IMR-90 (cell line): ENCODE results near the gene MTMR11. TPM values are rescaled to one million over a fixed set of nuclear protein-coding genes. Genes with fewer than 3 reads are reported as not detected.

ENCODE experiments used
- ATAC-seq: fragments of 200-7000 bp; cut with Tn5 transposase; 2 replicates; pipeline ENCODE4 v1.9.1; 2020; ENCODE audit warnings: low read depth, mild to moderate bottlenecking, moderate library complexity
- BruUV-seq: library from RNA; stranded (reverse); fragments of 400-500 nt; replicated peaks from 2 replicates; lab custom pipeline; 2021; lab: Mats Ljungman, UMichigan
- CTCF ChIA-PET: fragments of 300-600 bp; formaldehyde crosslinking; extraction: SDS; loops from one replicate; lab custom pipeline; 2021; ENCODE audit warnings: antibody characterized with exemption; lab: Yijun Ruan, JAX
- POLR2A ChIA-PET: fragments of 300-600 bp; sonication (Branson Sonifier 250); formaldehyde crosslinking; loops from one replicate; lab custom pipeline; 2022; ENCODE audit warnings: antibody characterized with exemption; ENCODE audit not compliant: unreplicated experiment; lab: Charles Lee
- DNase-seq: peaks from one replicate; pipeline ENCODE4 v3.0.0; 2013
- H2AFZ ChIP-seq: replicated peaks from 2 replicates; pipeline ENCODE3; 2013; ENCODE audit warnings: low read length, mild to moderate bottlenecking; ENCODE audit not compliant: poor library complexity
- H2AK5ac ChIP-seq: 2 replicates; pipeline ENCODE4 v1.6.1; 2013; ENCODE audit warnings: low read depth, low read length, inconsistent platforms
- H2AK9ac ChIP-seq: replicated peaks from 2 replicates; pipeline ENCODE3; 2013; ENCODE audit warnings: mild to moderate bottlenecking, low read depth, low read length, moderate library complexity; ENCODE audit not compliant: poor library complexity
- H2BK120ac ChIP-seq: 2 replicates; pipeline ENCODE4 v1.6.1; 2013; ENCODE audit warnings: low read depth, low read length, inconsistent platforms
- H2BK15ac ChIP-seq: 3 replicates; pipeline ENCODE4 v1.6.1; 2013; ENCODE audit warnings: low read depth, low read length, inconsistent platforms
- H2BK20ac ChIP-seq: 2 replicates; pipeline ENCODE4 v1.6.1; 2013; ENCODE audit warnings: low read depth, mild to moderate bottlenecking, inconsistent platforms, low read length, moderate library complexity
- H2BK5ac ChIP-seq: 2 replicates; pipeline ENCODE4 v1.6.1; 2013; ENCODE audit warnings: mild to moderate bottlenecking, low read depth, low read length, inconsistent platforms; ENCODE audit not compliant: poor library complexity, severe bottlenecking
- H3K14ac ChIP-seq: replicated peaks from 2 replicates; pipeline ENCODE4 v1.6.1; 2013; ENCODE audit warnings: low read depth, low read length, inconsistent platforms
- H3K18ac ChIP-seq: 2 replicates; pipeline ENCODE4 v1.6.1; 2013; ENCODE audit warnings: low read depth, low read length, control low read depth
- H3K23ac ChIP-seq: 2 replicates; pipeline ENCODE4 v1.6.1; 2013; ENCODE audit warnings: low read depth, low read length, inconsistent platforms
- H3K27ac ChIP-seq: 2 replicates; pipeline ENCODE4 v1.5.1; 2013; ENCODE audit warnings: mild to moderate bottlenecking, control low read depth, low read length; ENCODE audit not compliant: insufficient read depth
- H3K27me3 ChIP-seq: 2 replicates; pipeline ENCODE4 v1.6.1; 2013; ENCODE audit warnings: low read length; ENCODE audit not compliant: control insufficient read depth, insufficient read depth
- H3K36me3 ChIP-seq: 2 replicates; pipeline ENCODE4 v1.6.1; 2013; ENCODE audit warnings: low read length, mixed read lengths; ENCODE audit not compliant: control insufficient read depth, insufficient read depth
- H3K4ac ChIP-seq: 2 replicates; pipeline ENCODE4 v1.6.1; 2013; ENCODE audit warnings: low read depth, low read length, inconsistent platforms
- H3K4me1 ChIP-seq: 2 replicates; pipeline ENCODE4 v1.6.1; 2013; ENCODE audit warnings: low read length, mixed read lengths; ENCODE audit not compliant: control insufficient read depth, insufficient read depth
- H3K4me2 ChIP-seq: 2 replicates; pipeline ENCODE4 v1.6.1; 2013; ENCODE audit warnings: low read depth, mild to moderate bottlenecking, control low read depth, low read length, moderate library complexity
- H3K4me3 ChIP-seq: 2 replicates; pipeline ENCODE4 v1.5.1; 2013; ENCODE audit warnings: low read depth, mild to moderate bottlenecking, control low read depth, low read length, moderate library complexity; ENCODE audit not compliant: insufficient read depth
- H3K56ac ChIP-seq: 2 replicates; pipeline ENCODE4 v1.6.1; 2013; ENCODE audit warnings: low read length, inconsistent platforms; ENCODE audit not compliant: insufficient read depth; ENCODE audit errors: extremely low read depth
- H3K79me1 ChIP-seq, 2 experiments: 2 replicates each; pipeline ENCODE4 v1.6.1; 2013; ENCODE audit warnings: low read length in 2 of 2, inconsistent platforms in 1 of 2, low read depth in 1 of 2
- H3K9ac ChIP-seq: 2 replicates; pipeline ENCODE4 v1.6.1; 2013; ENCODE audit warnings: low read depth, low read length, control low read depth
- H3K9me1 ChIP-seq: 2 replicates; pipeline ENCODE4 v1.6.1; 2013; ENCODE audit warnings: low read length, inconsistent platforms; ENCODE audit not compliant: insufficient read depth
- H3K9me3 ChIP-seq: 2 replicates; pipeline ENCODE4 v1.6.1; 2013; ENCODE audit warnings: low read length; ENCODE audit not compliant: control insufficient read depth, insufficient read depth
- H4K20me1 ChIP-seq: 2 replicates; pipeline ENCODE4 v1.6.1; 2013; ENCODE audit warnings: low read length, inconsistent platforms; ENCODE audit not compliant: insufficient read depth
- H4K5ac ChIP-seq: 2 replicates; pipeline ENCODE4 v1.6.1; 2013; ENCODE audit warnings: mild to moderate bottlenecking, low read depth, low read length, control low read depth
- H4K8ac ChIP-seq, 2 experiments: 2 replicates each; pipeline ENCODE4 v1.6.1; 2013; ENCODE audit warnings: low read depth in 2 of 2, low read length in 2 of 2, control low read depth in 1 of 2, inconsistent platforms in 1 of 2
- H4K91ac ChIP-seq: 2 replicates; pipeline ENCODE4 v1.6.1; 2013; ENCODE audit warnings: low read depth, low read length, inconsistent platforms; ENCODE audit not compliant: insufficient read depth
- CEBPB ChIP-seq: IDR thresholded peaks from 2 replicates; pipeline ENCODE4 v1.6.1; 2012; ENCODE audit warnings: low read depth, low read length, improper control_type of control experiment
- CHD1 ChIP-seq: IDR thresholded peaks from 2 replicates; pipeline ENCODE4 v1.6.1; 2012; ENCODE audit warnings: low read depth, low read length, improper control_type of control experiment
- FOS ChIP-seq: fragments of 150-350 bp; IDR thresholded peaks from 2 replicates; pipeline ENCODE4 v1.6.1; 2016; ENCODE audit warnings: low read depth, low read length
- MAFK ChIP-seq: IDR thresholded peaks from 2 replicates; pipeline ENCODE4 v1.6.1; 2012; ENCODE audit warnings: low read depth, low read length, improper control_type of control experiment
- MAZ ChIP-seq: IDR thresholded peaks from 2 replicates; pipeline ENCODE4 v1.6.1; 2012; ENCODE audit warnings: low read depth, mild to moderate bottlenecking, low read length, improper control_type of control experiment, moderate library complexity, borderline replicate concordance
- MXI1 ChIP-seq: IDR thresholded peaks from 2 replicates; pipeline ENCODE4 v1.6.1; 2012; ENCODE audit warnings: low read depth, mild to moderate bottlenecking, low read length, moderate library complexity, borderline replicate concordance
- NFE2L2 ChIP-seq: fragments of 150-350 bp; IDR thresholded peaks from 2 replicates; pipeline ENCODE4 v1.6.1; 2016; ENCODE audit warnings: low read depth, mild to moderate bottlenecking, low read length
- POLR2A ChIP-seq: IDR thresholded peaks from 2 replicates; pipeline ENCODE4 v1.6.1; 2012; ENCODE audit warnings: mild to moderate bottlenecking, low read depth, low read length
- RAD21 ChIP-seq: IDR thresholded peaks from 2 replicates; pipeline ENCODE4 v1.6.1; 2012; ENCODE audit warnings: low read length, improper control_type of control experiment
- RCOR1 ChIP-seq: IDR thresholded peaks from 2 replicates; pipeline ENCODE4 v1.6.1; 2012; ENCODE audit warnings: mild to moderate bottlenecking, low read length, improper control_type of control experiment; ENCODE audit not compliant: insufficient replicate concordance
- SMC3 ChIP-seq: fragments of 150-350 bp; IDR thresholded peaks from 2 replicates; pipeline ENCODE4 v1.6.1; 2016; ENCODE audit warnings: low read depth, mild to moderate bottlenecking, antibody characterized with exemption, low read length, moderate library complexity
- WGBS, 2 experiments: methylation state at CpG; one replicate each; pipeline versions ENCODE4 v1.1.5 to v1.1.7; 2013; ENCODE audit warnings: missing lambda C conversion rate in 2 of 2; ENCODE audit not compliant: insufficient read length in 1 of 2; ENCODE audit errors: extremely low coverage in 2 of 2; 5-methylcytosine and 5-hydroxymethylcytosine counted together
- dilution Hi-C: fragments of 300-500 bp; cut with HindIII; formaldehyde crosslinking; loops from one replicate; pipeline ENCODE4 v1.14.3; 2018; ENCODE audit warnings: low sequenced_read_pairs; ENCODE audit not compliant: unreplicated experiment
- in situ Hi-C: fragments of 300-500 bp; cut with MboI; formaldehyde crosslinking; loops from 3 replicates; pipeline ENCODE4 v1.14.3; 2019; ENCODE audit warnings: low sequenced_read_pairs, inconsistent platforms, mixed read lengths
- intact Hi-C: fragments of 100-400 bp; cut with micrococcal nuclease; formaldehyde crosslinking; loops from 2 replicates; pipeline ENCODE4 v1.10.0; 2022
- polyA plus RNA-seq, 3 experiments: library from polyadenylated mRNA; depleted of rRNA; stranded (reverse); fragments of >200 nt; gene quantifications; 2 replicates each; pipeline ENCODE4 v1.2.3, GENCODE V29; 2012; ENCODE audit warnings: low replicate concordance in 1 of 3
- total RNA-seq: library from RNA; depleted of rRNA; stranded (reverse); fragments of >200 nt; gene quantifications from 2 replicates; pipeline ENCODE4 v1.2.3, GENCODE V29; 2012
- TF ChIP-seq, protein P1 (sequence below): conservative IDR thresholded peaks from 2 replicates; pipeline ENCODE4 v1.5.1; 2012; ENCODE audit warnings: mild to moderate bottlenecking, low read depth, low read length, improper control_type of control experiment
- TF ChIP-seq, protein P2 (sequence below): fragments of 150-350 bp; IDR thresholded peaks from 2 replicates; pipeline ENCODE4 v1.6.1; 2016; ENCODE audit warnings: low read depth, mild to moderate bottlenecking, low read length, moderate library complexity, borderline replicate concordance
- TF ChIP-seq, protein P3 (sequence below): fragments of 150-350 bp; IDR thresholded peaks from 2 replicates; pipeline ENCODE4 v1.6.1; 2017; ENCODE audit warnings: mild to moderate bottlenecking, antibody characterized with exemption, low read length, low read depth

The MTMR11 gene
- total and polyA plus RNA-seq, 2 of the 4 experiments (the other 2 are of a cell fraction), result 2.0 to 14.6 TPM

DNA sequence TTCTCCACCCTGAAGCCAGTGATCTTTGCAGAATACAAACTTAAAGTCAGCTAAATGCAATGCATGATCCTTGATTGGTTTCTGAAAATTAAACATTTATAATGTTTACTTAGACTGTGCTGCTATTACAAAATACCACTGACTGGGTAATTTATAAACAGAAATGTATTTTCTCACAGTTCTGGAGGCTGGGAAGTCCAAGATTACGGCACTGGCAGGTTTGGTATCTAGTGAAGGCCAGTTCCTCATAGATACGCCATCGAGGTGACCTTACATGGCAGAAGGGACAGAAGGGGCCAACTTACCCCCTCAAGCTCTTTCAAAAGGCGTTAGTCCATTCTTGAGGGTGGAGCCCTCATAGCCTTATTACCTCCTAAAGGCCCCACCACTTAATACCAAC is 40.1 kb downstream of the MTMR11 start (continued):
- TF ChIP-seq MAZ (no peak), RAD21 (no peak), NFE2L2 (no peak), MXI1 (no peak)

- peak overlapping the region; percentile 92 for H3K18ac ChIP-seq
- no peak for ATAC-seq
- H2AFZ ChIP-seq, result peak overlapping the region; percentile 84
- H4K91ac ChIP-seq, result peak overlapping the region; percentile 87
- WGBS, 2 experiments, result 8% methylated on average over 4 of the region's 6 CpGs; no CpG with 5 or more reads in 1 of the 2 experiments
- H3K14ac ChIP-seq, result peak overlapping the region; percentile 94
- dilution Hi-C loops (no loop called here), in situ Hi-C loops (no loop called here), intact Hi-C loops (no loop called here)
- peak overlapping the region; percentile 89 for H3K9ac ChIP-seq
- peak overlapping the region; percentile 80 for H2AK5ac ChIP-seq
- peaks cover 15% of the 10 kb centered on the region for H4K20me1 ChIP-seq
- peaks cover 0 to 14% of the 10 kb centered on the region in 2 experiments; a peak in 2 of 4 replicates for H3K79me1 ChIP-seq
- no peaks in the 10 kb centered on the region for H3K27me3 ChIP-seq
- peak; percentile 52 for DNase-seq
- H3K23ac ChIP-seq, result peak overlapping the region; percentile 93
- H3K9me3 ChIP-seq, result no peaks in the 10 kb centered on the region
- H4K8ac ChIP-seq, result peak overlapping the region; percentile 91 to 97
- ChIA-PET POLR2A (no interaction called here), CTCF (interaction anchor here (0.6 to 1.4 kb wide), 3 partner anchors 11 to 334 kb away, joined by 3 to 5 read pairs (median 3); no protein-coding TSS in a partner anchor)
- peak overlapping the region; percentile 91 for H4K5ac ChIP-seq
- peak overlapping the region; percentile 61 for H3K4me3 ChIP-seq
- peak overlapping the region; percentile 85 for H3K27ac ChIP-seq
- peak overlapping the region; percentile 55 for H2AK9ac ChIP-seq
- no TSS peak for BruUV-seq
- peaks cover 3% of the 10 kb centered on the region; the same call in 1 of the 2 replicates for H3K4me1 ChIP-seq
- H3K9me1 ChIP-seq, result no peaks in the 10 kb centered on the region
- peak overlapping the region; percentile 93 for H3K4ac ChIP-seq
- peak overlapping the region; percentile 90 for H2BK15ac ChIP-seq
- H2BK120ac ChIP-seq, result peak overlapping the region; percentile 81
- peak overlapping the region; percentile 97 for H3K56ac ChIP-seq
- peak overlapping the region; percentile 95 for H3K4me2 ChIP-seq
- peak overlapping the region; percentile 52 for H2BK20ac ChIP-seq
- H2BK5ac ChIP-seq, result peak overlapping the region; percentile 92
- H3K36me3 ChIP-seq, result no peaks in the 10 kb centered on the region
- TF ChIP-seq, protein P1, sequence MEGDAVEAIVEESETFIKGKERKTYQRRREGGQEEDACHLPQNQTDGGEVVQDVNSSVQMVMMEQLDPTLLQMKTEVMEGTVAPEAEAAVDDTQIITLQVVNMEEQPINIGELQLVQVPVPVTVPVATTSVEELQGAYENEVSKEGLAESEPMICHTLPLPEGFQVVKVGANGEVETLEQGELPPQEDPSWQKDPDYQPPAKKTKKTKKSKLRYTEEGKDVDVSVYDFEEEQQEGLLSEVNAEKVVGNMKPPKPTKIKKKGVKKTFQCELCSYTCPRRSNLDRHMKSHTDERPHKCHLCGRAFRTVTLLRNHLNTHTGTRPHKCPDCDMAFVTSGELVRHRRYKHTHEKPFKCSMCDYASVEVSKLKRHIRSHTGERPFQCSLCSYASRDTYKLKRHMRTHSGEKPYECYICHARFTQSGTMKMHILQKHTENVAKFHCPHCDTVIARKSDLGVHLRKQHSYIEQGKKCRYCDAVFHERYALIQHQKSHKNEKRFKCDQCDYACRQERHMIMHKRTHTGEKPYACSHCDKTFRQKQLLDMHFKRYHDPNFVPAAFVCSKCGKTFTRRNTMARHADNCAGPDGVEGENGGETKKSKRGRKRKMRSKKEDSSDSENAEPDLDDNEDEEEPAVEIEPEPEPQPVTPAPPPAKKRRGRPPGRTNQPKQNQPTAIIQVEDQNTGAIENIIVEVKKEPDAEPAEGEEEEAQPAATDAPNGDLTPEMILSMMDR, result no peak
- no peak for TF ChIP-seq CHD1
- TF ChIP-seq SMC3, result no peak
- TF ChIP-seq FOS, result no peak
- TF ChIP-seq NFE2L2, result no peak
- no peak for TF ChIP-seq RAD21
- TF ChIP-seq POLR2A, result no peak
- TF ChIP-seq CEBPB, result no peak
- TF ChIP-seq RCOR1, result no peak
- TF ChIP-seq MAFK, result no peak
- TF ChIP-seq, protein P2, sequence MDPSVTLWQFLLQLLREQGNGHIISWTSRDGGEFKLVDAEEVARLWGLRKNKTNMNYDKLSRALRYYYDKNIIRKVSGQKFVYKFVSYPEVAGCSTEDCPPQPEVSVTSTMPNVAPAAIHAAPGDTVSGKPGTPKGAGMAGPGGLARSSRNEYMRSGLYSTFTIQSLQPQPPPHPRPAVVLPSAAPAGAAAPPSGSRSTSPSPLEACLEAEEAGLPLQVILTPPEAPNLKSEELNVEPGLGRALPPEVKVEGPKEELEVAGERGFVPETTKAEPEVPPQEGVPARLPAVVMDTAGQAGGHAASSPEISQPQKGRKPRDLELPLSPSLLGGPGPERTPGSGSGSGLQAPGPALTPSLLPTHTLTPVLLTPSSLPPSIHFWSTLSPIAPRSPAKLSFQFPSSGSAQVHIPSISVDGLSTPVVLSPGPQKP, result no peak
- TF ChIP-seq MAZ, result no peak
- TF ChIP-seq, protein P3, sequence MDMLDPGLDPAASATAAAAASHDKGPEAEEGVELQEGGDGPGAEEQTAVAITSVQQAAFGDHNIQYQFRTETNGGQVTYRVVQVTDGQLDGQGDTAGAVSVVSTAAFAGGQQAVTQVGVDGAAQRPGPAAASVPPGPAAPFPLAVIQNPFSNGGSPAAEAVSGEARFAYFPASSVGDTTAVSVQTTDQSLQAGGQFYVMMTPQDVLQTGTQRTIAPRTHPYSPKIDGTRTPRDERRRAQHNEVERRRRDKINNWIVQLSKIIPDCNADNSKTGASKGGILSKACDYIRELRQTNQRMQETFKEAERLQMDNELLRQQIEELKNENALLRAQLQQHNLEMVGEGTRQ, result no peak
Measured at GRCh38 chr1:149888999-149889289, 47.7 kb downstream of the MTMR11 start.
